Thoracic aorta (tissue), 2 donors: ENCODE measurements around the gene PPP1R12B. TPM values are rescaled to one million over a fixed set of nuclear protein-coding genes. Genes with fewer than 3 reads are reported as not detected.

Experiments used
- ATAC-seq: fragments of 150-250 bp; one replicate; pipeline ENCODE4 v1.8.0; 2017; ENCODE audit warnings: low read depth; ENCODE audit not compliant: insufficient number of reproducible peaks, low FRiP score
- DNase-seq: peaks from one replicate; pipeline ENCODE4 v3.0.0-alpha.2; 2020; ENCODE audit warnings: low spot score
- H3K27ac ChIP-seq, 2 donors: fragments of 200-600 bp; sonication (generic); 1 replicate in 1 of 2; 2 replicates in 1 of 2; pipeline ENCODE4 v1.5.1; 2016; ENCODE audit warnings: mild to moderate bottlenecking in 2 of 2, moderate library complexity in 2 of 2
- H3K27me3 ChIP-seq: fragments of 200-600 bp; sonication (generic); replicated peaks from 2 replicates; pipeline ENCODE4 v1.6.0; 2016; ENCODE audit warnings: mild to moderate bottlenecking; ENCODE audit not compliant: insufficient read depth
- H3K36me3 ChIP-seq: fragments of 200-600 bp; sonication (generic); one replicate; pipeline ENCODE4 v1.5.1; 2016
- H3K4me1 ChIP-seq, 2 donors: fragments of 200-600 bp; sonication (generic); 1 replicate in 1 of 2; 2 replicates in 1 of 2; pipeline versions ENCODE4 v1.5.1 to v1.6.0; 2016; ENCODE audit warnings: low read depth in 2 of 2, mild to moderate bottlenecking in 1 of 2; ENCODE audit not compliant: control insufficient read depth in 1 of 2
- H3K4me3 ChIP-seq: fragments of 200-600 bp; sonication (generic); 2 replicates; pipeline ENCODE4 v1.5.1; 2016; ENCODE audit warnings: mild to moderate bottlenecking
- H3K9me3 ChIP-seq: fragments of 200-600 bp; sonication (generic); 2 replicates; pipeline ENCODE4 v1.5.1; 2016
- CTCF ChIP-seq: fragments of 200-600 bp; sonication (generic); IDR thresholded peaks from one replicate; pipeline ENCODE4 v1.5.1; 2019; ENCODE audit warnings: antibody characterized with exemption
- total RNA-seq, 2 donors: library from RNA; depleted of rRNA; stranded (reverse); fragments of >200 nt; gene quantifications; one replicate each; pipeline versions ENCODE4 v1.1.0 to v1.2.3, GENCODE V29; 2016

PPP1R12B gene
- total RNA-seq, 2 donors from 2014 or later = 573 to 677 TPM

GRCh38 chr1:202587859-202588485, 239.5 kb downstream of the PPP1R12B start:
- no peak for TF ChIP-seq CTCF
- H3K4me3 ChIP-seq = no peak overlapping the region
- no peak for DNase-seq
- peak overlapping the region; percentile 94 to 96 for H3K27ac ChIP-seq
- H3K9me3 ChIP-seq = no peaks in the 10 kb centered on the region
- no peaks in the 10 kb centered on the region for H3K27me3 ChIP-seq
- H3K4me1 ChIP-seq = peaks cover 37 to 83% of the 10 kb centered on the region in 2 donors
- ATAC-seq = no peak
- peaks cover 19% of the 10 kb centered on the region for H3K36me3 ChIP-seq

- ATAC-seq (peak; percentile 44), DNase-seq (no peak)
- Histone ChIP-seq H3K4me3 (no peak overlapping the region), H3K4me1 (peaks cover 37 to 87% of the 10 kb centered on the region in 2 donors), H3K27ac (peak overlapping the region; percentile 94 to 96), H3K9me3 (no peaks in the 10 kb centered on the region), H3K36me3 (peaks cover 12% of the 10 kb centered on the region), H3K27me3 (no peaks in the 10 kb centered on the region)
- TF ChIP-seq CTCF = no peak
These were observed 240.1 kb downstream of the PPP1R12B start for GRCh38 chr1:202588503-202589189.

GRCh38 chr1:202589190-202589930, 240.9 kb downstream of the PPP1R12B start:
- H3K9me3 ChIP-seq = no peaks in the 10 kb centered on the region
- peaks cover 6% of the 10 kb centered on the region for H3K36me3 ChIP-seq
- ATAC-seq (peak; percentile 91), DNase-seq (peak; percentile 92)
- peak; percentile 32 for TF ChIP-seq CTCF
- no peaks in the 10 kb centered on the region for H3K27me3 ChIP-seq
- no peak overlapping the region for H3K4me3 ChIP-seq
- H3K4me1 ChIP-seq = peaks cover 37 to 89% of the 10 kb centered on the region in 2 donors
- peak overlapping the region; percentile 94 to 96 for H3K27ac ChIP-seq

- no peak for TF ChIP-seq CTCF
- DNase-seq = no peak
- Histone ChIP-seq H3K9me3 (no peaks in the 10 kb centered on the region), H3K4me3 (no peak overlapping the region), H3K27ac (peak overlapping the region; percentile 94 to 96), H3K36me3 (no peaks in the 10 kb centered on the region), H3K27me3 (no peaks in the 10 kb centered on the region), H3K4me1 (peaks cover 37 to 81% of the 10 kb centered on the region in 2 donors)
- ATAC-seq = no peak
These were observed 241.6 kb downstream of the PPP1R12B start for GRCh38 chr1:202590126-202590525.

- Histone ChIP-seq H3K36me3 (no peaks in the 10 kb centered on the region), H3K4me1 (peaks cover 31 to 72% of the 10 kb centered on the region in 2 donors), H3K27me3 (no peaks in the 10 kb centered on the region), H3K9me3 (no peaks in the 10 kb centered on the region), H3K27ac (peak overlapping the region; percentile 94 to 96), H3K4me3 (no peak overlapping the region)
- DNase-seq (no peak), ATAC-seq (no peak)
- no peak for TF ChIP-seq CTCF
These were observed 242.5 kb downstream of the PPP1R12B start for GRCh38 chr1:202590975-202591411.
